Measurements from ENCODE around the gene ABCB8.
A peak's percentile ranks its signal among the peaks of the same experiment; 100 is the strongest.

Gene ABCB8

DNA sequence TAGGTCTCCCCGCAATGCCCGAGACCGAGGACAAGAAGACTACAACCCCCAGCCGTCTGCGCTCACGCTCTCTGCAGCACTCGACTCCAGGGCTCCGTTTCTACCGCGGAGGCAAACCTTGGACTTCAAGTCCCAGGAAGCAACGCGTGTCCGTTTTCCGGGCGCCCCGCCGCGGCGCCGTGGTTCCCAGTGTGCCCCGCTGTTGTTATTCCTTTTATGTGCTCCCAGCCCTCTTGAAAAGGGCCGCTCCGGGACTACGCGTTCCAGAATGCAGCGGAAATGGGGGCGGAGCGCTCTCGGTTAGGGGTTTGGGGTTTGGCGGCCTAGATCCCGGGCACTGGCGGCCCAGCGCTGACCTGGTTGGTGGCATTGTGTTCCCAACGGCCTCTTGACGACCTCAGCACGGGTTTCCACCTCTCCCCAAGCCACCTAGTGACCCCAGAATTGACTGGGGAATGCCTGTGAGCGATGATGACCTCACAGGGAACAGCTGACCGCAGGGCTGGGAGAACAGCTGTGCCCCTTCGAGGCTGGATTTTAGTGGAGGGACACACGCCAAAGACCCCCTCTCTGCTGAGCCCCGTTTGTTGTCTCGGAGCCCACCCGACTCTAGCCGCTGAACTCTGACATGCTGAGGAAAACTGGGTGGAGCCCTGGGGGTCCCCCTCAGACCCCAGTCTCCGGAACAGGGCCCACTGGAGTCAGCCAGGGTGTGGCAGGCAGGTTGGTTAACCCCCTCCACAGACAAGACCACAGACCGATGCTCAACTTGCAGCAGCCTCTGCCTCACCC, 29.9 kb downstream of the ABCB8 start:
- DNase-seq (ENCODE audit: low read depth) = peak; percentile 81

DNA sequence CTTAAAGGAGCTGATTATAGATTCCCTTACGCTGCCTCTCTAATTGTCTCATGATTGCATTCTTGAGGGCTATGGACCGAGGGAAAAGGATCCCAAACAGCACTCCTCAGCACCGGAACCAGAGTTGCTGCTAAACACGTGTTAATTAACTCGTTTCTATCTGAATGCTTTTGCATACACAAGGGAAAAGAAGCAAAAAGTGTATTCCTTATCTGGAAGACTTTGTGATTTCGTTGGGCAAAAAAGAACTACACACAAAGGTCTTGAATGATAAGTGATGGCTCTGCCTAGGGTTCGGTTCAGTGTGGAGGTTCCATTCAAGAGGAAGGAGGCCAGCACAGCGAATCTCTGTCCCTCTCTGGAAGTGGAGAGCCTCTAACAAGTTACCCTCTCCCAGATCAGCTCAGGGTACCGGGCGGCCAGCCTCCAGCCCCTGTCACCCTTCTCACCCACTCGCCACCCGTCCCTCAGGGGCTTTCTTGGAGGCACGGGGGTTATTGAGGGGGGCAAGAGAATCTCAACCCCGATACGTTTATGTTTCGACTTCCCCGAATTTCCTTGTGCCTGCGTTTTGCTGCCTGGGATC, 30.6 kb downstream of the ABCB8 start:
- no peak for DNase-seq (ENCODE audit: low read depth)

DNA sequence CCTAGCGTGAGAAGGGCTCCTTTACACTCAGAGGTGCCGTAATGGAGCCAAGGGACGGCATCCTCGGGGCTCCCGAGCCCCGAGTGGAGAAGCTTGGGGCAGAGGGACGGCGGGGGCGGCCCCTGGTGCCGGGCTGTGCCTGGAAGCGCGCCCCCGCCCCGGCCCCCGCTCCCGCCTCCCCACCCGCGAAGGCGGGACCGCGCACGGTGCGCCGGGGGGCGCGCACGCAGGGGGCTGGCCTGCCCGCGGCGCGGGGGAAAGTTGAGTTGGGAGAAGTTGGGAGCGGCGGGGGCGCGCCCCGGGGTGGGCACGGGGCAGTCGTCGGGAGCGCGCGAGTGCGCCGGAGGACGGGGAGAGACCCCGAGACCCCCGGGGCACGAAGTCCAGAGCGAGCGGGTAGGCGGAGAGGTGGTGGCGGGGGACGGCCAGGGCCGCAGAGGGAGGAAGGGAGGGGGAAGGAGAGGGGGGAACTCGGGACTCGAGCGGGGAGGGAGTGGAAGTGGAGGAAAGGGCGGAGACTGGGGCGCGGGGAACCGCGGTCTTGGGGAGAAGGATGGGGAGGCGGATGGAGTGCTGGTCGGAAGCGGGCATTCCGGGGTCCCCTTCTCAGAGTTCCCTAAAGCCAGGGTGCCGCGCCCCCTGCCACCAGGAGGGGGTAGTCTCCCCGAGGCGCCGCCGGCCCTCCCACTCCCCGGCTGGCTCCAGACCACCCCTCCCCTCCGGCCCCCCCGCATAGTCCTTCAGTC, 31.3 kb downstream of the ABCB8 start, which contains the start of gene SLC4A2:
Gene SLC4A2 (plus strand): TSS at position 223 of the 746 bp plus-strand sequence. CDS start 2,399 bp downstream, outside the sequence.
- peak; percentile 64 for DNase-seq (ENCODE audit: low read depth)

DNA sequence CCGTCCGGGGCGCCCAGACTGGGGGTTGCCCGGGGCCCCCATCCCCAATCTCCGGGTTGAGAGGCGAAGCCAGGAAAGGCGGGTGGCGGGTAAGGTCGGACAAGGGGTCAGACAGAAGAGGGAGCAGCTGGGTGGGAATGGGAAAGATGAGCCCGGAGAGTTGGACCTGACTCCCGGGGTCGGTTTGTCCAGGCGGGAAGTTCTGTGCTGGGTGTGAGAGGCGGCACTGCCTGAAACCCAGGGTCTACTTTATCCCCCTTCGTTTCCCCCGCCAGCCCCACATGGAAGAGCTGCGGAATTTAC, 31.8 kb downstream of the ABCB8 start:
- DNase-seq (ENCODE audit: low read depth) = no peak

DNA sequence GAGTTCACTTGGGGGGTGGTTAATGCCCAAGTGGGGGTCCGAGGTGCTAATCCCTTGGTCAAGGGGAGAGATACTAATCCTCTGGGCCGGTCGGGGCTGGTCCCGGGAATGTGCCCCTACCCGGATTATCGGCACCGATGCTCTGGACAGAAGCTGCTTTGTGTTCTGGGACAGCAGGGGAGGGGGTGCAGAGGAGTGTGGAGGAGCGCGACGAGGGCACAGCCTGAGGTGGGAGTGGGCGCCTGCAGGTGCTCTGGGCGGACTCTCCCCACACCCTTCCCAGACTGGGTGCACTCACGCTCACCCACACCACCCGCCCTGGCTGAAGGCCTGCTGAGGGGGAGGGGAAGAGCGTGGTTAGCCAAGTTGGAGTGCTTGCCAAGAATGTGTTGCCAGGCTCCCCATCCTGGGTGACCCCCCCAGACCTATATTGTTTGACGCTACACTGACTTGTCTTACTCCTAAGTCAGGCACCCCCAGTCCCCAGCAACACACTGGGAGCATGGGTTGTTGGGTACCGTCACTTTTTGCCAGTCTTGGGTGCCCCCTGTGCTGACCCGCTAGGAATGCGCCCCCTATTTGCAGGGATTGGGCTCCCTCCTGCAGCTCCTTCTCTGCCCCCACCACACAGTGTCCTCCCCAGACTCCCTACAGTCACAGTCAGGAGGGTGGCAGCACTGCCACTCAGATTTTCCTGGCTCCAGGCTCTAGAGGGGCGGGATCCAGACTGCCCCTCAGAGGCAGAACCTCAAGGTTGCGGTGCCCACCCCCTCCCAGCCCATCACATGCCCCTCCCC, 32.4 kb downstream of the ABCB8 start:
- DNase-seq (ENCODE audit: low read depth) = no peak

DNA sequence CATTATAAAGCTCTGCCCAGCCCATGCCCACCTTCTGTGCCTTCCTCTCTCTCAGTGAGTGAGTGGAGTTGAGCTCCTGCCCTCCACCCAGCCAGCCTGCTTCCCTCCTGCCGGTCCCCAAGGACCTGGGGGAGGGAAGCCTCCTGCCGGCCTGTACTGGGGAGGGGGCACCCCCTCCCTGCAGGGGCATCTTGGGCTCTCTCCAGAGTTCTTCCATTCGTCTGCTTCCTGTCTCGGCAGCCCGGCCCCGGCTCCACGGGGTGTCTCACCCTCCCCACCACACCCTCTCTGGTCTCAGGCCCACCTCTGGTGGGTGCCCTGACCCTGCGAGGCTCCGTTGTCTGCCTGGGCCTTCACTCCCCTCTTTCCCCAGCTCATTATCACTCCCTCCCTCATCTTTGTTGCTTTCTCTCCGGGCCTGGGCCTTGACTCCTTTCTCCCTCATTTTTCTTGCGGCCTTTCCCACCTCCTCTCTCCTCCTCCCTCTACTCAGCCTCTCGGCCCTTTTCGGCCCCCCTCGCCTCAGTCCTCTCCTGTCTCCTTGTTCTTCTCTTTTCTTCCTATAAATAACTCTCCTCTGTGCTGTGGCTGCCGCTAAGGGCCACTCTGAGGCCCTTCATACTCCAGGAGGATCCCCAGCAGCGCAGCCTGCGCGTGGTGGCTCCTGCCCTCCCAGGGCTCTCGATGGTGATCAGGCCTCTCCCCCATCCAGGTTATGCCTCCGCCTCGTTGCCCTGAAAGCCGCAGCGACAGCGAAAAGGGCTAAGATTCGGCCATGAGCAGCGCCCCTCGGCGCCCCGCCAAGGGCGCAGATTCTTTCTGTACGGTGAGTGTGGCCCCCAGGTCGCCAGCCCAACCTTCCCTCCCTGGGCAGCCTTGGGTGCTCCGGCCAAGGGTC, 33.2 kb downstream of the ABCB8 start:
- DNase-seq (ENCODE audit: low read depth) = no peak

DNA sequence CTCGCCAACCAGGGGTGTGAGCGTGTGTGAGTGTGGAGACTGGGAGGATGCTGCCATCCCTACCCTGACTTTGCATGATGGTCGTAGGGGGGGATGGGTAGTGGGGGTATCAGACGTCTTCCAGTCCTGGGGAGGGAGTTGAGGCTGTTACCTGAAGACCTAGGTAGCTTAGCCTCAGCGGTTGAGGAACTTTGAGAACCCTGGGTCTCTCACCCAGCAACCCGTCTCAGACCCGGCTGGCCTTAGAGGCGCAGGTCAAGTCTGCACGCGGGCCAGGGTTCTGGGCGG, 33.8 kb downstream of the ABCB8 start:
- DNase-seq (ENCODE audit: low read depth) = no peak

DNA sequence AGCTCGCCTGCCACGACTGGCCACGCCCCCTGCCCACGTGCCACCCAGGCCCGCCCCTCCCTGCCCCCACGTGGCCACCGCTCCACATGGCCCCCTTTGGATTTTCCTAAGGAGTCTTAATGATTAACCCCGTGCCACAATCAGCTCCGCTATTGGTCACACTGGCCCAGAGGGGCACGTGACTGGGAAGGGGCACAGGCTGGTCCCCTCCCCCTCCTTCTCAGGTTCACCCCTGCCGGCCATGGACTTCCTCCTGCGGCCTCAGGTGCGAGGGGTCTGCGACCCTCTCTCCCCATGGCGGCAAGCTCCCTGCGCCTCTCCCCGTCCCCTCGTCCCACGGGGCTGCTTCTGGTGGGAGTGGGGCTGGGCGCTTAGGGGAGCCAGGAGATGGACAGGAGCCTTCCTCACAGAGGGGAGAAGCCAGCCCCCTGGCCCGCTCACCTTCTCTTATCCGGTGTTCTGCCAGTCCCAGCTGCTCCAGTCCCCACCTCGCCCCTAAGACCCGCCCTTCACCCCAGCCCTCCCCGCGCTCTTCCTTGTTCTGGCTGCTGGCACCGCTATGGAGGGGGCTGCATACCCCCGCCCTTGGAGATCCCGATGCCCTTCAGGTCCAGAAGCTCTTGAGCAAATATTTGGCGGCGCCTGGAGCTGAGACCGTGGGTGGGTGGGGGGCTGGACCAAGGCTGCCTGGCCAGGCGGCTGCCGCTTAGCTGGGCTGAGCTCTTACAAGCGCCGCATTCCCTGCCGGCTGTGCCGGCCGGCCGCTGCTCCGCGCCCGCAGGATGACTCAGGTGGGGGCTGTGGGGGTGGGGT, 34.4 kb downstream of the ABCB8 start:
- DNase-seq (ENCODE audit: low read depth) = no peak

DNA sequence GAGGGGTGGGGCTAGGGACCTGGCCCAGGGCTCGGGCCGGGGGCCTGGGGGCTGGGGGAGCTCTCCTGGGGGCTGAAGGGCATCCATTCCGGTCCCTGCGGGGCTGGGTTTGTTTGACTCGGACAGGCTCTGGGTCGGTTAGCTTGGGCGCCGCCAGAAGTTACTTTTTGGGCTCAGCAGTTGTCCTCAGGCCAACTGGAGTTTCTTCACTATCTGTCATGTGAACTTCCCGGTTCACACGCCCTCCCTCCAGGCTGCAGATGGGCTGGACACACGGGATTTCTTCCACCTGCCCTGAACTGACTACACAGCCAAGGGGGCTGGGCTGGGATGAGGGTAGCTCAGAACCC, 34.9 kb downstream of the ABCB8 start:
- DNase-seq (ENCODE audit: low read depth) = no peak

DNA sequence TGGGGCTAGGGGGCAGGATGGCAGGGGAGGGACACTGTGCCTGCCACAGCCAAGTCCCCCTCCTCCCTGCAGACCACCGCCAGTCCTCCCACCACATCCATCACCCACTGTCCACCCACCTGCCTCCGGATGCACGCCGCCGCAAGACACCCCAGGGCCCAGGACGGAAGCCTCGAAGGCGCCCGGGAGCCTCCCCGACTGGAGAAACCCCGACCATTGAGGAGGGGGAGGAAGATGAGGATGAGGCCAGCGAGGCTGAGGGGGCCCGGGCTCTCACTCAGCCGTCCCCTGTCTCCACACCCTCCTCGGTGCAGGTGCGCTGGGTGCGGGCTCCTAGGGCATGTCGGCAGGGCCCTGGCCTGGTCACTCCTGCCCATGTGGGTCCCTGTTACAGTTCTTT, 36.2 kb downstream of the ABCB8 start:
- no peak for DNase-seq (ENCODE audit: low read depth)

DNA sequence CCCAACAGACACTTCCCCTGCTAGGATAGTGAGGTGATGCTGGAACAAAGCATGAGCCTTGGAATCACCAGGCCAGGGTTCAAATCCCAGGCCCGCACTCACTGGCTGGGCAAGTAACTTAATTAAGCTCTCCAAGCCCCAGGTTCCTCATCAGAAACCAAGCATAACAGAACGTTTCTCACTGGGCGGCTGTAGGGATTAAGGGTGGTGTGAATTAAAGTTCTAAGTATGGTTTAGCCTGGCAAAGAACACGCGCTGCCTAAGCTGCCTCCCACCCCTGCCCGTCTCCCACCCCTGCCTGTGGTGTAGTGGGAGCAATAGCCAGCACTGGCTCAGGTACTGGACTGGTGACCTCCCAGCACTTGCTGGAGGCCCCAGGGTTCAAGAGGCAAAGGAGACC, 36.7 kb downstream of the ABCB8 start:
- DNase-seq (ENCODE audit: low read depth) = no peak

DNA sequence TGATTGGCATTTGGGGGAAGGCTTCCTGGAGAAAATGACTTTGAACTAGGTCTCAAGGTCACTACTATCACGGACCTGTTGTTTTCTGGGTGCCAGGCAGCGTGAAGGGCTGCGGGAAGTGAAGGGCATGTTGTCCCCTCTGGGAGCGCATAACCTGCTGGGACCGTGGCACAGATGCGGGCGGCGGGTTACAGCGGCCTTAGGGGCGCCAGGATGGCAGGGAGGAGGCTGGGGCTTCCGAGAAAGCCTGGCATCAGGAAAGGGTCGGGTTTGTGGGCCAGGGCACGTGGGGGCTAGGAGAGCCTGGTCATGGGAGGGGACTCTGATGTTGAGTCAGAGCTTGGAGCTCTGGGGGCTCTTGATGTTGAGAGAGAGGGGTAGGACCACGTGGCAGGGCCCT, 37.3 kb downstream of the ABCB8 start:
- no peak for DNase-seq (ENCODE audit: low read depth)

DNA sequence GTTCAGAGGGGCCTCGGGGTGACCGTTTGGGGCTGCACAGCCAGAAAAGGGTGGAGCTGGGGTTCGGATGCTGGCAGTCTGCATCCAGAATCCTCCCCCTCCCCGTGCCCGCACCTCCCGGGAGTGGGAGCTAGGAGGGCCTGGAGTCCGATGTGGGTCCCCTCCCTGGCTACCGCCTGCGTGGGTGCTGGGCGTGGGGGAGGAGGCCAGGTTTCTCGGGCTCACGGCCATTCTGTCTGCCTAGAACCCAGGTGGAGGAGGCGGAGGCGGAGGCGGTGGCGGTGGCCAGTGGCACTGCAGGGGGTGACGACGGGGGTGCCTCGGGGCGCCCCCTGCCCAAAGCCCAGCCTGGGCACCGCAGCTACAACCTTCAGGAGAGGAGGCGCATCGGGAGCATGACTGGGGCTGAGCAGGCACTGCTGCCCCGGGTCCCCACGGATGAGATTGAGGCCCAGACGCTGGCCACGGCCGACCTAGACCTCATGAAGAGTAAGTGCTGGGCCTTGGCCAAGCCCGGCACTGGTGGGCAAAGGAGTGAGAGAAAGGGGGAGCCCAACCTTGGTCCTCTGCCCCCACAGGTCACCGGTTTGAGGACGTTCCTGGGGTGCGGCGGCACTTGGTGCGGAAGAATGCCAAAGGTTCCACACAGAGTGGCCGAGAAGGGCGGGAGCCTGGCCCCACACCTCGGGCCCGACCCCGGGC, 38.2 kb downstream of the ABCB8 start:
- DNase-seq (ENCODE audit: low read depth) = no peak

DNA sequence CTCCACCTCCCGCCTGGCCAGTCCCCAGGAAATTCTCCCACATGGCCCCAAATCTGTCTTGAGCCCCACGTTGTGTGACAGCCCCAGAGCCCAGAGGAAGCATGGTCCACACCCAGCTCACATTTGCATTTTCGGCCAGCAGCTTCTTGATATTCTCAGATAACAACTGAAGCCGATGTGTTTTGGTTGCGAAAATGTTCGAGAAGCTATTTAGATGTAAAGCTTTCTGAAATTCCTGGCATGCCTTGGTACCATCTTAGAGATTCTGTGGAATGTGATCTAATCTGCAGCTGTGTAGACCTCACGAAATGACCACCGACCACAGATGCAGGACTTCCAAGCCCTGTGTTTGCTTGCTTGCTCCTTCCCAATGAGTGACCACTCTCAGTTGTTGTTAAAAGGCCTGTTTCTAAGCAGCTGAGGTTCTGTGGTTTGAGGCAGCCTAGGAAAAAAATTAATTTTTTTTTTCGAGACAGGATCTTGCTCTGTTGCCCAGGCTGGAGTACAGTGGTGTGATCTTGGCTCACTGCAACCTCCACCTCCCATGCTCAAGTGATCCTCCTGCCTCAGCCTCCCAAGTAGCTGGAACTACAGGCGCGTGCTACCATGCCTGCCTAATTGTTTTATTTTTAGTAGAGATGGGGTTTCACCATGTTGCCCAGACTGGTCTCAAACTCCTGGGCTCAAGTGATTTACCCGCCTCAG, 40.0 kb downstream of the ABCB8 start:
- no peak for DNase-seq (ENCODE audit: low read depth)

DNA sequence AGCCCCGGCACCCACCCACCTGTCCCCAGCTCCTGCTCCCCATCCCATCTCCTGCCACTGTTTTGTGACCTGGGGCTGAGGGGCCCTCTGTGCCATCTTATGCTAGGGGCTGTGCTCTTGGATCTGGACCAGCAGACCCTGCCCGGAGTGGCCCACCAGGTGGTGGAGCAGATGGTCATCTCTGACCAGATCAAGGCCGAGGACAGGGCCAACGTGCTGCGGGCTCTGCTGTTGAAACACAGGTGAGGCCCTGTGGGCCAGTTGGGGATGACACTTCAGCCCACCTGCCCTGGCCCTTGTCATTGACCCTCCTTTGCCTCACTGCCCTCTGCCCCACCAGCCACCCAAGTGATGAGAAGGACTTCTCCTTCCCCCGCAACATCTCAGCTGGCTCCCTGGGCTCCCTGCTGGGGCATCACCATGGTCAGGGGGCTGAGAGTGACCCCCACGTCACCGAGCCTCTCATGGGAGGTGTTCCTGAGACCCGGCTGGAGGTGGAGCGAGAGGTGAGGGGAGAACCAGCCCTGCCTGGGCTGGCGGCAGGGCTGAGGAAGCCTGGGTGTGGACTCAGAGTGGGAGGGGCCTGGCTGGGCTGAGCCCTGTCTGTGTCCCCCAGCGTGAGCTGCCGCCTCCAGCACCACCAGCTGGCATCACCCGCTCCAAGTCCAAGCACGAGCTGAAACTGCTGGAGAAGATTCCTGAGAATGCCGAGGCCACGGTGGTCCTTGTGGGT, 41.8 kb downstream of the ABCB8 start:
- DNase-seq (ENCODE audit: low read depth) = no peak

DNA sequence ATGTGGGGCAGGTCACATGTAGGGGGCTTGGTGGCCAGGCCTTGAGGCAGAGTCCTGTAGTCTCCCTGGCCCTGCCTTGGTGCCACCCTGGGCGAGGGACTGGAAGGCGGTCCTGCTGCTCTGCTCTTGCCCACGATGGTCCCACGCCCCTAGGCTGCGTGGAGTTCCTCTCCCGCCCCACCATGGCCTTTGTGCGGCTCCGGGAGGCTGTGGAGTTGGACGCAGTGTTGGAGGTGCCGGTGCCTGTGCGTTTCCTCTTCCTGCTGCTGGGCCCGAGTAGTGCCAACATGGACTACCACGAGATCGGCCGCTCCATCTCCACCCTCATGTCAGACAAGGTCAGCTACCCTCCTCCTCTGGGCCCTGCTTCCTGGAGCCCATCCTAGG, 42.3 kb downstream of the ABCB8 start:
- no peak for DNase-seq (ENCODE audit: low read depth)

DNA sequence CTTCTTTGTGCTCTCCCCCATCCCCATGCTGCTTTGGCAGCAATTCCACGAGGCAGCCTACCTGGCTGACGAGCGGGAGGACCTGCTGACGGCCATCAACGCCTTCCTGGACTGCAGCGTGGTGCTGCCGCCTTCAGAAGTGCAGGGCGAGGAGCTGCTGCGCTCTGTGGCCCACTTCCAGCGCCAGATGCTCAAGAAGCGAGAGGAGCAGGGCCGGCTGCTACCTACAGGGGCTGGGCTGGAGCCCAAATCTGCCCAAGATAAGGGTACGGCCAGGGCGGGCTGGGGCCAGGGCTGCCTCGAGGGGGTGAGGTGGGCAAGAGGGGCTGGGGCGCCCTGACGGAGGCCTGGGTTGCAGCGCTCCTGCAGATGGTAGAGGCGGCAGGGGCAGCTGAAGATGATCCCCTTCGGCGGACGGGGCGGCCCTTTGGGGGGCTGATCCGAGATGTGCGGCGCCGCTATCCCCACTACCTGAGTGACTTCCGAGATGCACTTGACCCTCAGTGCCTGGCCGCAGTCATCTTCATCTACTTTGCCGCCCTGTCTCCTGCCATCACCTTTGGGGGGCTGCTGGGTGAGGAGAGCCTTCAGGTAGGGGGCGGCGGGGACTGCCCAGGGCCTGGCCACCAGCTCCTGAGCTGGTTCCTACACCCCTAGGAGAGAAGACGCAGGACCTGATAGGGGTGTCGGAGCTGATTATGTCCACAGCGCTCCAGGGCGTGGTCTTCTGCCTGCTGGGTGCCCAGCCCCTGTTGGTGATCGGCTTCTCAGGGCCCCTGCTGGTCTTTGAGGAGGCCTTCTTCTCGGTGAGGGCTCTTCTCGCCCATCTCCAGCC, 43.0 kb downstream of the ABCB8 start:
- DNase-seq (ENCODE audit: low read depth) = no peak

DNA sequence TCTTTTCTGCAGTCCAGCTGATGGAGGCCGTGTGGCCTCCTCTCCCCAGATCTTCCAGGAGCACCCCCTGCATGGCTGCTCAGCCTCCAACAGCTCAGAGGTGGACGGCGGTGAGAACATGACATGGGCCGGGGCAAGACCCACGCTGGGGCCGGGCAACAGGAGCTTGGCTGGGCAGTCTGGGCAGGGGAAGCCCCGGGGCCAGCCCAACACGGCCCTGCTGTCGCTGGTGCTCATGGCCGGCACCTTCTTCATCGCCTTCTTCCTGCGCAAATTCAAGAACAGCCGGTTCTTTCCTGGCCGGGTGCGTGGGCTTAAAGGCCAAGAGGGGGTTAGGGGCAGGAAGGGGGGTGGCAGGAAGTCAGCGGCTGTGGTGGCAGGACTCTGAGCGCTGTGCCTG, 45.7 kb downstream of the ABCB8 start:
- no peak for DNase-seq (ENCODE audit: low read depth)

All from stimulated activated CD8-positive, alpha-beta memory T cell treated with anti-CD3 and anti-CD28 coated beads, Interleukin-15, amount 100 ng/mL, for 24 hours (primary cell).